ENCODE results near the gene PAFAH1B2.
"Not testable (repeated sequence)": the region's sequence is repeated elsewhere in the genome, so short reads cannot be mapped to it uniquely, and the experiment has no call there.

The PAFAH1B2 gene

DNA sequence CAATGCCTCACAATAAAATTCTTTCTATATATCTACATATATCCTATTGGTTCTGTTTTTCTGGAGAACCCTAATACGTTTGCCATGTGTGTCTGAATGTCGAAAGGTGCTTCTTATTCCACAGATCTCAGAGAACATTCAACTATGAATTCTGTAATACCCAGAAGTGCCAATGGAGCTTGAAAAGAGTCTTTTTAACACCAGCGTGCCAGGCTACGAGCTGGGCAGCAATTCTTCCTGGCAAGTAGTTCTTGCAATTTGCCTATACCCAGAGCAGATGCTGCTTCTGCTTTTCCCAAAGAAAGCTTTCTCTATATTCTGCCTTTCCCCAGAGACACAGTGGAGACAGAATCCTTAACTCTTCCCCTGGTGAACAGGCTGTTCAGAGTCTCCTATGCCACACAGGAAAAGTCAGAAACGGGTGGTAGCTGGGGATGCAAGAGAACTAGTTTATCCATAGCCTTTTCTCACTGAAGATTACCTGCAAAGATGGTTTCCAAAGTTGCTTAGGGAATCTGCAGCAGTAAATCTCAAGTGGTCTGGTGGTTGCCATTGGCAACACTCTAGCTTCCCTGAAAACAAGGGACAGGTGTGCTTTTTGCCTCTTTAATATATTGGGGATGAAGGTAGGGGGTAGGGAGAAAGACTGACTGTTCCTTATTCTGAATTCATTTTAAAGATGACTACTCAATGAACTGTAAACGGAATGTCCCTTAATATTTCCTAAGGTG, 16.8 kb upstream of the PAFAH1B2 start:
- DNase-seq = no peak

DNA sequence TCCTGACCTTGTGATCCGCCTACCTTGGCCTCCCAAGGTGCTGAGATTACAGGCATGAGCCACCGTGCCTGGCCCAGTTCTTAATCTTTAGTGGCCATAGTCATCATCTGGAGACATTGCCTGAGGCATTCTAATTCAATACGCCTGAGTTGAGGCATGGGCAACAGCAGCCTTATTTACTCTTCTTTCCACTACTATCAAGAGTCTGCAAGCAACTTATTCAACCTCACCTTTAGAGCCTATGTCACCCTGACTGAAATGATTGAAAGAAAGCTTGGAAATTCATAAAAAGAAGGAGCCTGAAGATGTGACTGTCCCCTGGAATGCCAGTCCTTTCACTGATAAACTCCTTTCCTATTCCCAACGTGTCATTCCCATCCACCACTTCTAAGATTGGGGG, 15.8 kb upstream of the PAFAH1B2 start:
- no peak for DNase-seq

GRCh38 chr11:117130396-117130795, 13.7 kb upstream of the PAFAH1B2 start:
- DNase-seq = not testable (repeated sequence)

GRCh38 chr11:117130879-117131278, 13.2 kb upstream of the PAFAH1B2 start:
- no peak for DNase-seq

DNA sequence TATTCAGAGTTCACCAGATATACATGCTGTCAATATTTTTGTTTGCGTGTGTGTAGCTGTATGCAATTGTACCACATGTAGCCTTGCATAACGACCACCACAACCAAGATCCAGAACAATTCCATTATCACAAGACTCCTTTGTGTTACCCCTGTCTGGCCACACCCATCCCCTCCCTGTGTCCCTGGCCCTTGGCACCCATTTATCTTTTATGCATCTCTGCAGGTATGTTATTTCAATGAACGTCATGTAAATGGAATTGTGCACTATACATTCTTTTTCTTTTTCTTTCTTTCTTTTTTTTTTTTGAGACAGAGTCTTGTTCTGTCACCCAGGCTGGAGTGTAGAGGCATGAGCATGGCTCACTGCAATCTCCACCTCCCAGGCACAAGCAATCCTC, 9.7 kb upstream of the PAFAH1B2 start:
- no peak for DNase-seq

GRCh38 chr11:117134979-117135378, 9.1 kb upstream of the PAFAH1B2 start:
- not testable (repeated sequence) for DNase-seq

- not testable (repeated sequence) for DNase-seq
Observed at GRCh38 chr11:117137223-117138086, 6.6 kb upstream of the PAFAH1B2 start.

DNA sequence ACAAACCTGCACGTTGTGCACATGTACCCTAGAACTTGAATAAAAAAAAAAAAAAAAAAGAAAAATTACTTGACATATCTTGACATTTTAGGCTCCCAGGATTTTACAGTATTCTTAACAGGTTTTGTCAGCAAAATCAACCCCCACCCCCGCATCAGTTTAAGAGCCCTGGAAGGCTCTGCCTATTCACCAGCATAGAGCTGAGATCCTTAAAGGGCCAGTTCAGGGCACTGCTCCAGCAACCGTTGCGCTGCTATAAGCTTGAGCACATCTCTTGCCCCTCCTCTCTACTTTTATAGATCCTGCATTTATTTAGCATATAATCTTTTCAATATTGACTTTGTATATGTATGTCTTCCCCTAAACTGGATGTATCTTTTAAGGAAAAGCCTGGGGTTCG, 697 bp upstream of the PAFAH1B2 start:
- peak; percentile 27 to 62 (median 58) for DNase-seq

- peak; percentile 78 to 89 (median 84) for DNase-seq
Observed at GRCh38 chr11:117144477-117145392, 648 bp downstream of the PAFAH1B2 start.

DNA sequence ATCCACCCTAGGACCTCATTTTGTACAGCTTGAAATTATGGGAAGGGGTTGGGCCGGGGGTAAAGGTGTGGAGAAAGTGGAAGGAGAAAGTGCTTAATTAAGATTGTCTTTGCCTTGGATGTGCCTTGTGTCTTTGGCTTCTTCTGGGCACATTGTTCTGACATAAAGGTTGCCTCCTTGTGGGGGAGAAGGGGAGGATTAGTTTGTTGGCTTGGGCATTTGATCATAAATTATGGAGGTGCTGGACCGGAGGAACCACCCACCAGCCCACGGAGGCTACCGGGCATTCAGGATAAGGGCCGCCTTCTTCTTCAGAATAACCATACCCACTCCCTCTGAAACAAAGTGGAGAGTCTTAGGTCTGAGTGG, 1.3 kb downstream of the PAFAH1B2 start:
- DNase-seq = peak; percentile 5 to 46 (median 36)

DNA sequence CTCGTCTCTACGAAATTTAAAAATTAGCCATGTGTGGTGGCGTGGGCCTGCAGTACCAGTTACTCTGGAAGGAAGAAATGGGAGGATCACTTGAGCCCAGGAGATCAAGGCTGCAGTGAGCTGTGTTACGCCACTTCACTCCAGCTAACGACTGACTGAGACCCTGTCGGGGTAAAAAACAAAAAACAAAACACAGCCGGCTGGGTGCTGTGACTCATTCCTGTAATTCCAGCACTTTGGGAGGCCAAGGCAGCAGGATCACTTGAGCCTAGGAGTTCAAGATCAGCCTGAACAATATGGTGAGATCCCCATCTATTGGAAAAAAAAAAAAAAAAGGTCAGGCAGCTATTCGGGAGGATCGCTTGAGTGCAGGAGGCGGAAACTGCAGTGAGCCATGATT, 2.4 kb downstream of the PAFAH1B2 start:
- no peak for DNase-seq

- DNase-seq = no peak
Observed at GRCh38 chr11:117152066-117152465, 8.0 kb downstream of the PAFAH1B2 start.

DNA sequence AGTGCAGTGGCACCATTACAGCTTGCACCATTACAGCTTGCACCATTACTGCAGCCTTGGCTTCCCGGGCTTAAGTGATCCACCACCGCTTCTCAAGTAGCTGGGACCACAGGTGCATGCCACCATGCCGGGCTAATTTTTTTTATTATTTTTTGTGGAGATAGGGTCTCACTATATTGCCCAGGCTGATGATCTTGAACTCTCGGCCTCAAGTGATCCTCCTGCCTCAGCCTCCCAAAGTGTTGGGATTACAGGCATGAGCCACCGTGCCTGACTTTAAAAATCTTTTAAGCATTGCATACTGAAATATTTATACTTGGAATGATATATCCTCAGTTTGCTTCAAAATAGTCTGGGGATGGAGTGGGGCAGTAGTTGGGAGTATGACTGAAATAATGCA, 10.4 kb downstream of the PAFAH1B2 start:
- no peak for DNase-seq

GRCh38 chr11:117157507-117157906, 13.4 kb downstream of the PAFAH1B2 start:
- no peak for DNase-seq

GRCh38 chr11:117159892-117160291, 15.8 kb downstream of the PAFAH1B2 start:
- no peak for DNase-seq

GRCh38 chr11:117160826-117161225, 16.7 kb downstream of the PAFAH1B2 start:
- DNase-seq = no peak

- no peak for DNase-seq
Observed at GRCh38 chr11:117166491-117166890, 22.4 kb downstream of the PAFAH1B2 start.

DNA sequence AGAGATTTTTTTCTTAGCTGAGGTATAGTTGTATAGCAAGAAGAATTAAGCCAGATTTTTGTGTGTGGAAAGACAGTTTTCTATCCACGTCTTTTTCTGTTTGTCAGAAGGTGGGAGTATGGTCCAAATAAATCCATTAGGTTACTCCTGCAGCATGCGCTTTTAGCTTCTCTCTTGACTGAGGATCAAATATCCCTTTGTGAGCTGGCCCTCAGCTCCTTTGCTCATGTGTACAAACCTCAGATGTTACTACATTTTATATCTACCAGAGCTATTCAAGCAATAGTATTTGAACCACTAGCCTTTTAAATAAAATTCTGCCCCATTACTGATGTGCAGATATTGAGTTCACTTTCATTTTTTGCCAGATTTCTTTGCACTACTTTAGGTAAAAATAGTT, 25.6 kb downstream of the PAFAH1B2 start:
- no peak for DNase-seq

DNA sequence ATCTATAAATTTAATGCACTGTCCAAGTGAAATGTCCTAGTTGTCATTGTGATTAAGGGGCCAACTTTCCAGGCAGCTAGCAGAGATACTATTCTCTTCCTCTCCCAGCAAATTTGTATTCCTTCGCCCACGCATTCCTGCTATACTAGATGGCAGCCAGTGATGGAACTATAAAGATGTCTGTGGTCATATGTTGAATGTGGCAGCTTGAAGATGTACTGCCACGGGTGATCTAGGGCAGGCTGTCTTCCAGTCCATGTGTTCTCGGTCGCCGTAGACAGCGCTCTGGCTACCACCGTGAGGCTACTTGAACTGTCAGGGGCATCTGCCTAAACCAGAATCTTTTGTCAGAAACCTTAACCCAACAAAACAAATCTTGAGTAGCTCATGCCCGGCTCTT, 26.1 kb downstream of the PAFAH1B2 start:
- DNase-seq = peak in 2 of 4 experiments; percentile 26 to 28

- no peak for DNase-seq
Observed at GRCh38 chr11:117171007-117171403, 26.9 kb downstream of the PAFAH1B2 start.

- peak; percentile 75 to 89 (median 88) for DNase-seq
Observed at GRCh38 chr11:117171404-117172061, 27.4 kb downstream of the PAFAH1B2 start.

DNA sequence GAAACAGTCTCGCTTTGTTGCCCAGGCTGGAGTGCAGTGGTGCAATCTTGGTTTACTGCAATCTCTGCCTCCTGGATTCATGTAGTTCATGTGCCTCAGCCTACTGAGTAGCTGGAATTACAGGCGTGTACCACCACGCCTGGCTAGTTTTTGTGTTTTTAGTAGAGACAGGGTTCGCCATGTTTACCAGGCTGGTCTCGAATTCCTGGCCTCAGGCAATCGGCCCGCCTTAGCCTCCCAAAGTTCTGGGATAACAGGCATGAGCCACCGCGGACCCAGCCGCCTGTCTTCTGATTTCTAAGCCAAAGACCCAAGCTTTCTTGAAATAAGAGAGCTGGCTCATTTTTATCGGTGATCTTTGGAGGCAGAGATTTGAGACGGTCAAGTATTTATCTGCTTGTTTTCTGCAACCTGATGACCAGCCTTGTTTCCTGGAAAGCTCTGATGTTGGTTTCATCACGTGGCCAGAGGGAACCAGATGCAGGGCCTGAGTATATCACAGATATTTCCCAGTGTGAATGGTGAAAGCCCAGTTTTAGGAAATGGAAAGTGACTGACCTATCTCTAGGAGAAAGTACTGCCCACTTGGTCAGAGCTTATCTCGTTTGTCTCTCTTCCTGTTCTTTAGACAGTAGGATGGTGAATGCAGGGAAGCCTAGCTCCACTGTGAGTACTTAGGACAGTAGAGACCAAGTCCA, 28.8 kb downstream of the PAFAH1B2 start:
- DNase-seq = peak; percentile 38 to 68 (median 54)
